HepG2 (cell line): ENCODE data around the gene SLC35B1. TPM values are rescaled to one million over a fixed set of nuclear protein-coding genes. Genes with fewer than 3 reads are reported as not detected.

Experiments used
- ETV5 ChIP-seq: IDR thresholded peaks from 2 replicates; pipeline ENCODE4 v1.6.1; 2018; ENCODE audit warnings: missing biosample characterization, missing genetic modification reagents, inconsistent platforms, borderline replicate concordance
- FOXP4 ChIP-seq: sonication (generic); formaldehyde crosslinking; IDR thresholded peaks from 2 replicates; pipeline ENCODE4 v1.4.0; 2020; ENCODE audit warnings: missing genetic modification reagents
- GPN1 ChIP-seq: sonication (generic); formaldehyde crosslinking; IDR thresholded peaks from 2 replicates; pipeline ENCODE4 v1.5.1; 2020; ENCODE audit warnings: missing genetic modification reagents, borderline replicate concordance
- HOXA3 ChIP-seq: sonication (generic); formaldehyde crosslinking; IDR thresholded peaks from 2 replicates; pipeline ENCODE4 v1.5.0; 2020; ENCODE audit warnings: missing genetic modification reagents
- LCORL ChIP-seq, 2 experiments: fragments of 450-650 bp in 1 of 2; sonication (generic) in 1 of 2; formaldehyde crosslinking in 1 of 2; IDR thresholded peaks; 2 replicates each; pipeline versions ENCODE4 v1.5.0 to v1.6.1; 2017 to 2020; ENCODE audit warnings: antibody characterized with exemption in 1 of 2, missing genetic modification reagents in 1 of 2
- NFATC3 ChIP-seq: sonication (generic); formaldehyde crosslinking; IDR thresholded peaks from 2 replicates; pipeline ENCODE4 v1.5.1; 2020; ENCODE audit warnings: mild to moderate bottlenecking, missing genetic modification reagents
- NFKBIZ ChIP-seq: IDR thresholded peaks from 2 replicates; pipeline ENCODE4 v1.6.1; 2018; ENCODE audit warnings: missing genetic modification reagents, missing compliant biosample characterization
- POLR2AphosphoS5 ChIP-seq: IDR thresholded peaks from 2 replicates; pipeline ENCODE4 v1.6.1; 2012; ENCODE audit warnings: low read depth, low read length
- RAD51 ChIP-seq: fragments of 450-650 bp; IDR thresholded peaks from 2 replicates; pipeline ENCODE4 v1.6.1; 2016; ENCODE audit warnings: borderline replicate concordance
- TCF12 ChIP-seq, 2 experiments: fragments of 450-650 bp in 1 of 2; sonication (generic) in 1 of 2; formaldehyde crosslinking in 1 of 2; IDR thresholded peaks; 2 replicates each; pipeline versions ENCODE4 v1.6.1 to v1.8.0; 2017 to 2022; ENCODE audit warnings: antibody characterized with exemption in 1 of 2, mild to moderate bottlenecking in 1 of 2, missing genetic modification reagents in 1 of 2, moderate library complexity in 1 of 2
- WIZ ChIP-seq: sonication (generic); formaldehyde crosslinking; IDR thresholded peaks from 2 replicates; pipeline ENCODE4 v1.5.1; 2020; ENCODE audit warnings: mild to moderate bottlenecking, missing genetic modification reagents
- ZFP36L2 ChIP-seq: sonication (generic); formaldehyde crosslinking; IDR thresholded peaks from 2 replicates; pipeline ENCODE4 v1.4.0; 2020; ENCODE audit warnings: missing genetic modification reagents
- ZNF552 ChIP-seq: sonication (generic); formaldehyde crosslinking; IDR thresholded peaks from 2 replicates; pipeline ENCODE4 v1.9.0; 2022; ENCODE audit warnings: missing genetic modification reagents, mild to moderate bottlenecking, borderline replicate concordance
- ZNF615 ChIP-seq: sonication (generic); formaldehyde crosslinking; IDR thresholded peaks from 2 replicates; pipeline ENCODE4 v1.5.0; 2020; ENCODE audit warnings: mild to moderate bottlenecking, missing genetic modification reagents, borderline replicate concordance
- ZSCAN9 ChIP-seq: IDR thresholded peaks from 2 replicates; pipeline ENCODE4 v1.6.1; 2016; ENCODE audit warnings: borderline replicate concordance
- polyA plus RNA-seq, 8 experiments: library from polyadenylated mRNA; depleted of rRNA in 3 of 8; stranded (reverse) in 7 of 8; unstranded in 1 of 8; fragments of >200 nt; fragmentation: Illumina TruSeq in 4 of 8; extraction: Trizol in 4 of 8; gene quantifications; 2 replicates each; pipeline versions ENCODE4 v1.2.1 to v1.2.3, GENCODE V29; 2011 to 2016; ENCODE audit warnings: low read depth in 4 of 8, missing spikeins in 1 of 8, mixed read lengths in 1 of 8; ENCODE audit not compliant: insufficient read depth in 1 of 8
- total RNA-seq, 5 experiments: library from RNA; depleted of rRNA; stranded (reverse); fragments of >200 nt; fragmentation: Illumina TruSeq; extraction: Trizol; gene quantifications; 2 replicates each; pipeline ENCODE4 v1.2.3, GENCODE V29; 2016; ENCODE audit warnings: low read depth in 1 of 5
- TF ChIP-seq, protein P1 (sequence below): sonication (generic); formaldehyde crosslinking; IDR thresholded peaks from 2 replicates; pipeline ENCODE4 v1.4.0; 2020; ENCODE audit warnings: mild to moderate bottlenecking, missing genetic modification reagents
- TF ChIP-seq, protein P2 (sequence below): sonication (generic); formaldehyde crosslinking; conservative IDR thresholded peaks from 2 replicates; pipeline ENCODE4 v1.8.0; 2022; ENCODE audit warnings: low read depth, missing genetic modification reagents
- TF ChIP-seq, protein P3 (sequence below): sonication (generic); formaldehyde crosslinking; conservative IDR thresholded peaks from 2 replicates; pipeline ENCODE4 v1.8.1; 2023; ENCODE audit warnings: missing genetic modification reagents
- TF ChIP-seq, protein P4 (sequence below): IDR thresholded peaks from 2 replicates; pipeline ENCODE4 v1.6.1; 2018; ENCODE audit warnings: missing genetic modification reagents

The SLC35B1 gene
- total and polyA plus RNA-seq, 2 of the 13 experiments (the other 11 are each of a cell fraction or from before 2014, with no cell fraction given): 99.6 to 113 TPM

DNA sequence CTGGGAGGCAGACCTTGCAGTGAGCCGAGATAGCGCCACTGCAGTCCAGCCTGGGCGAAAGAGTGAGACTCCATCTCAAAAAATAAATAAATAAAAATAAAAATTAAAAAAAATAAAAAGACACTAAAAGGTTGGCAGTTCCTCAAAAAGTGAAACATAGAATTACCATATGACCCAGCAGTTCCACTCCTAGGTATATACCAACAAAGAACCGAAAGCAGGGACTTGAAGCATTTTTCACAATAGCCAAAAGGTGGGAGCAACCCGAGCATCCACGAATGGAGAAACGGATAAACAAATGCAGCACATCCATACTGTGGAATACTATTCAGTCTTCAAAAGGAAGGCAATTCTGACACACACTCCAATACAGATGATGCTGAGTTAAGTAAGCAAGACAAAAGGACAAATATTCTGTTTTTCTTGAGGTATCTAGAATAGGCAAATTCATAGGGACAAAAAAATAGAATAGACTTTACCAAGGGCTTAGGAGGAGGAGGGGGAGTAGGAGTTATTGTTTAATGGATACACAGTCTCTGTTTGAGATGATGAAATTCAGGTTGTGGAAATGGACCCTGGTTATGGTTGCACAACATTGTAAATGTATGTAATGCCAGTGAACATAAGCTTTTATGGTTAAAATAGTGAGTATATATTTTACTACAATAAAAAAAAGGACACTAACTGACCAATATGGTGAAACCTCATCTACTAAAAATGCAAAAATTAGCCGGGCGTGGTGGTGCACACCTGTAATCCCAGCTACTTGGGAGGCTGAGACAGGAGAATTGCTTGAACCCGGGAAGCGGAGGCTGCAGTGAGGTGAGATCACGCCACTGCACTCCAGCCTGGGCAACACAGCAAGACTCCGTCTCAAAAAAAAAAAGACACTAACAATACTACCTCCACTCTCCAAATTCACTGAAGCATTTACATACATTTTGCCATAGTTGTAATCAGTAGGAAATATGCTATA lies 27.0 kb upstream of the SLC35B1 start (continued):
- TF ChIP-seq, protein P1, sequence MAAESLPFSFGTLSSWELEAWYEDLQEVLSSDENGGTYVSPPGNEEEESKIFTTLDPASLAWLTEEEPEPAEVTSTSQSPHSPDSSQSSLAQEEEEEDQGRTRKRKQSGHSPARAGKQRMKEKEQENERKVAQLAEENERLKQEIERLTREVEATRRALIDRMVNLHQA: no peak
- TF ChIP-seq TCF12 (IDR thresholded peaks at IDR 0.05) (no peak), TCF12 (CRISPR knock-in tag; IDR thresholded peaks at IDR 0.05) (no peak), WIZ (CRISPR knock-in tag) (no peak), ZFP36L2 (CRISPR knock-in tag) (no peak), HOXA3 (CRISPR knock-in tag) (no peak), POLR2AphosphoS5 (no peak), RAD51 (no peak), ETV5 (CRISPR knock-in tag) (0 out of 2 replicates have a peak, but pooled peaks have one; percentile 27), ZSCAN9 (no peak), GPN1 (CRISPR knock-in tag) (no peak), NFATC3 (CRISPR knock-in tag) (no peak), FOXP4 (0 out of 2 replicates have a peak, but pooled peaks have one; percentile 62), NFKBIZ (no peak), ZNF615 (no peak), ZNF552 (CRISPR knock-in tag) (no peak), LCORL (IDR thresholded peaks at IDR 0.05) (no peak), LCORL (CRISPR knock-in tag; IDR thresholded peaks at IDR 0.05) (no peak)
- TF ChIP-seq, protein P2, sequence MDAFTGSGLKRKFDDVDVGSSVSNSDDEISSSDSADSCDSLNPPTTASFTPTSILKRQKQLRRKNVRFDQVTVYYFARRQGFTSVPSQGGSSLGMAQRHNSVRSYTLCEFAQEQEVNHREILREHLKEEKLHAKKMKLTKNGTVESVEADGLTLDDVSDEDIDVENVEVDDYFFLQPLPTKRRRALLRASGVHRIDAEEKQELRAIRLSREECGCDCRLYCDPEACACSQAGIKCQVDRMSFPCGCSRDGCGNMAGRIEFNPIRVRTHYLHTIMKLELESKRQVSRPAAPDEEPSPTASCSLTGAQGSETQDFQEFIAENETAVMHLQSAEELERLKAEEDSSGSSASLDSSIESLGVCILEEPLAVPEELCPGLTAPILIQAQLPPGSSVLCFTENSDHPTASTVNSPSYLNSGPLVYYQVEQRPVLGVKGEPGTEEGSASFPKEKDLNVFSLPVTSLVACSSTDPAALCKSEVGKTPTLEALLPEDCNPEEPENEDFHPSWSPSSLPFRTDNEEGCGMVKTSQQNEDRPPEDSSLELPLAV (CRISPR knock-in tag): no peak
- TF ChIP-seq, protein P3, sequence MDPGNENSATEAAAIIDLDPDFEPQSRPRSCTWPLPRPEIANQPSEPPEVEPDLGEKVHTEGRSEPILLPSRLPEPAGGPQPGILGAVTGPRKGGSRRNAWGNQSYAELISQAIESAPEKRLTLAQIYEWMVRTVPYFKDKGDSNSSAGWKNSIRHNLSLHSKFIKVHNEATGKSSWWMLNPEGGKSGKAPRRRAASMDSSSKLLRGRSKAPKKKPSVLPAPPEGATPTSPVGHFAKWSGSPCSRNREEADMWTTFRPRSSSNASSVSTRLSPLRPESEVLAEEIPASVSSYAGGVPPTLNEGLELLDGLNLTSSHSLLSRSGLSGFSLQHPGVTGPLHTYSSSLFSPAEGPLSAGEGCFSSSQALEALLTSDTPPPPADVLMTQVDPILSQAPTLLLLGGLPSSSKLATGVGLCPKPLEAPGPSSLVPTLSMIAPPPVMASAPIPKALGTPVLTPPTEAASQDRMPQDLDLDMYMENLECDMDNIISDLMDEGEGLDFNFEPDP: no peak
- TF ChIP-seq, protein P4, sequence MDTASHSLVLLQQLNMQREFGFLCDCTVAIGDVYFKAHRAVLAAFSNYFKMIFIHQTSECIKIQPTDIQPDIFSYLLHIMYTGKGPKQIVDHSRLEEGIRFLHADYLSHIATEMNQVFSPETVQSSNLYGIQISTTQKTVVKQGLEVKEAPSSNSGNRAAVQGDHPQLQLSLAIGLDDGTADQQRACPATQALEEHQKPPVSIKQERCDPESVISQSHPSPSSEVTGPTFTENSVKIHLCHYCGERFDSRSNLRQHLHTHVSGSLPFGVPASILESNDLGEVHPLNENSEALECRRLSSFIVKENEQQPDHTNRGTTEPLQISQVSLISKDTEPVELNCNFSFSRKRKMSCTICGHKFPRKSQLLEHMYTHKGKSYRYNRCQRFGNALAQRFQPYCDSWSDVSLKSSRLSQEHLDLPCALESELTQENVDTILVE (CRISPR knock-in tag): 0 out of 2 replicates have a peak, but pooled peaks have one; percentile 29
